Amniotic epithelial cell (primary cell): Measurements from ENCODE around the gene CDH4.

ENCODE experiments used
- DNase-seq: peaks from one replicate; pipeline ENCODE4 v3.0.0-alpha.2; 2010; ENCODE audit warnings: low read depth

Gene CDH4

GRCh38 chr20:61918548-61918947 lies 666.5 kb downstream of the CDH4 start:
- DNase-seq: no peak

- DNase-seq: no peak
These were observed 667.2 kb downstream of the CDH4 start for GRCh38 chr20:61919239-61919638.

- no peak for DNase-seq
These were observed 667.8 kb downstream of the CDH4 start for GRCh38 chr20:61919675-61920365.

GRCh38 chr20:61922411-61922810 lies 670.4 kb downstream of the CDH4 start:
- DNase-seq: no peak

- no peak for DNase-seq
These were observed 670.9 kb downstream of the CDH4 start for GRCh38 chr20:61922936-61923335.

- DNase-seq: no peak
These were observed 671.5 kb downstream of the CDH4 start for GRCh38 chr20:61923371-61924166.

GRCh38 chr20:61924211-61924857 lies 672.3 kb downstream of the CDH4 start:
- DNase-seq: no peak

GRCh38 chr20:61924858-61925554 lies 672.9 kb downstream of the CDH4 start:
- DNase-seq: no peak

GRCh38 chr20:61925555-61926252 lies 673.6 kb downstream of the CDH4 start:
- DNase-seq: peak; percentile 10

- no peak for DNase-seq
These were observed 674.2 kb downstream of the CDH4 start for GRCh38 chr20:61926253-61926613.

- DNase-seq: no peak
These were observed 674.7 kb downstream of the CDH4 start for GRCh38 chr20:61926796-61927192.

GRCh38 chr20:61927193-61927825 lies 675.2 kb downstream of the CDH4 start:
- no peak for DNase-seq

GRCh38 chr20:61927826-61928541 lies 675.9 kb downstream of the CDH4 start:
- DNase-seq: no peak

GRCh38 chr20:61929561-61929960 lies 677.5 kb downstream of the CDH4 start:
- DNase-seq: no peak

- no peak for DNase-seq
These were observed 678.1 kb downstream of the CDH4 start for GRCh38 chr20:61929971-61930666.

- DNase-seq: no peak
These were observed 678.9 kb downstream of the CDH4 start for GRCh38 chr20:61930776-61931475.

GRCh38 chr20:61931476-61932198 lies 679.6 kb downstream of the CDH4 start:
- DNase-seq: no peak

GRCh38 chr20:61932199-61932592 lies 680.1 kb downstream of the CDH4 start:
- DNase-seq: no peak
